HepG2 (cell line): ENCODE data around the gene R3HDM4. TPM values are rescaled to one million over a fixed set of nuclear protein-coding genes. Genes with fewer than 3 reads are reported as not detected.

Experiments used
- ATAC-seq: fragments of 200-7000 bp; cut with Tn5 transposase; 3 replicates; pipeline ENCODE4 v1.9.1; 2020; ENCODE audit warnings: mild to moderate bottlenecking, moderate library complexity
- BruUV-seq: library from RNA; stranded (reverse); fragments of 400-500 nt; replicated peaks from 2 replicates; lab custom pipeline; 2021; lab: Mats Ljungman, UMichigan
- CTCF ChIA-PET: fragments of 300-600 bp; formaldehyde crosslinking; extraction: SDS; loops from one replicate; lab custom pipeline; 2021; ENCODE audit warnings: low total read pairs, inconsistent platforms, low intra/inter-chr PET ratio; lab: Yijun Ruan, JAX
- POLR2A ChIA-PET: fragments of 350-600 bp; sonication (Branson Sonifier 250); formaldehyde crosslinking; loops from one replicate; lab custom pipeline; 2020; ENCODE audit warnings: antibody characterized with exemption, inconsistent platforms; lab: Yijun Ruan, JAX
- DNase-seq: peaks from one replicate; pipeline ENCODE4 v3.0.0-alpha.2; 2015; ENCODE audit warnings: low spot score
- FAIRE-seq: peaks from 3 replicates; lab custom pipeline; 2011; peaks lifted over from hg19 to GRCh38; lab: Jason Lieb, UNC
- H2AFZ ChIP-seq: one replicate; pipeline ENCODE4 v1.6.1; 2011; ENCODE audit warnings: low read length, inconsistent platforms
- H3K27ac ChIP-seq: fragments of 300-600 bp; 3 replicates; pipeline ENCODE4 v1.8.0; 2011; ENCODE audit warnings: mixed run types, mild to moderate bottlenecking, mixed read lengths, low read length, inconsistent platforms; ENCODE audit not compliant: insufficient read depth; ENCODE audit errors: extremely low read length
- H3K27me3 ChIP-seq, 2 experiments: fragments of 200-600 bp in 1 of 2; 2 replicates in 1 of 2; 3 replicates in 1 of 2; pipeline versions ENCODE4 v1.6.0 to v1.8.0; 2011; ENCODE audit warnings: low read length in 2 of 2, mild to moderate bottlenecking in 2 of 2, moderate library complexity in 2 of 2, inconsistent platforms in 1 of 2; ENCODE audit not compliant: insufficient read depth in 2 of 2, control insufficient read depth in 1 of 2
- H3K36me3 ChIP-seq, 2 experiments: fragments of 200-600 bp in 1 of 2; replicated peaks in 1 of 2; 2 replicates in 1 of 2; 3 replicates in 1 of 2; pipeline versions ENCODE4 v1.5.1 to v1.8.0; 2011; ENCODE audit warnings: low read length in 2 of 2, inconsistent platforms in 1 of 2; ENCODE audit not compliant: insufficient read depth in 2 of 2, control insufficient read depth in 1 of 2
- H3K4me1 ChIP-seq: 2 replicates; pipeline ENCODE4 v1.5.1; 2012; ENCODE audit warnings: low read length, inconsistent platforms; ENCODE audit not compliant: insufficient read depth
- H3K4me2 ChIP-seq: 2 replicates; pipeline ENCODE4 v1.6.0; 2011; ENCODE audit warnings: low read depth, low read length, inconsistent platforms
- H3K4me3 ChIP-seq, 3 experiments: fragments of 200-600 bp in 1 of 3; sonication (generic), shearing (Covaris generic) in 1 of 3; replicated peaks in 1 of 3; 2 replicates each; pipeline ENCODE4 v1.5.1; 2011 to 2016; ENCODE audit warnings: low read length in 3 of 3, inconsistent platforms in 2 of 3, low read depth in 2 of 3, mild to moderate bottlenecking in 2 of 3, control low read depth in 1 of 3, mixed read lengths in 1 of 3; ENCODE audit not compliant: insufficient read depth in 1 of 3
- H3K79me2 ChIP-seq: one replicate; pipeline ENCODE4 v1.6.1; 2011; ENCODE audit warnings: low read length, inconsistent platforms; ENCODE audit not compliant: insufficient read depth
- H3K9ac ChIP-seq: 2 replicates; pipeline ENCODE4 v1.6.0; 2011; ENCODE audit warnings: mild to moderate bottlenecking, low read depth, low read length, inconsistent platforms; ENCODE audit not compliant: insufficient read depth
- H3K9me3 ChIP-seq: 2 replicates; pipeline ENCODE4 v1.5.1; 2012; ENCODE audit warnings: mild to moderate bottlenecking, low read length
- H4K20me1 ChIP-seq: 2 replicates; pipeline ENCODE4 v1.6.0; 2011; ENCODE audit warnings: inconsistent platforms, mild to moderate bottlenecking, low read length, moderate library complexity; ENCODE audit not compliant: insufficient read depth
- BRD4 ChIP-seq: sonication (generic); formaldehyde crosslinking; IDR thresholded peaks from 2 replicates; pipeline ENCODE4 v1.4.0; 2020; ENCODE audit warnings: missing genetic modification reagents
- CAMTA2 ChIP-seq: sonication (generic); formaldehyde crosslinking; IDR thresholded peaks from 2 replicates; pipeline ENCODE4 v1.4.0; 2020; ENCODE audit warnings: mild to moderate bottlenecking, missing genetic modification reagents, borderline replicate concordance
- DR1 ChIP-seq: sonication (generic); formaldehyde crosslinking; IDR thresholded peaks from 2 replicates; pipeline ENCODE4 v1.8.0; 2021; ENCODE audit warnings: mild to moderate bottlenecking, missing genetic modification reagents, inconsistent platforms
- GFI1 ChIP-seq: sonication (generic); formaldehyde crosslinking; IDR thresholded peaks from 2 replicates; pipeline ENCODE4 v1.5.0; 2020; ENCODE audit warnings: missing genetic modification reagents, mild to moderate bottlenecking, borderline replicate concordance
- NKX3-1 ChIP-seq: sonication (generic); formaldehyde crosslinking; IDR thresholded peaks from 2 replicates; pipeline ENCODE4 v1.5.0; 2020; ENCODE audit warnings: missing genetic modification reagents
- NR2F6 ChIP-seq, 2 experiments: IDR thresholded peaks; 2 replicates each; pipeline ENCODE4 v1.6.1; 2016; ENCODE audit warnings: antibody characterized with exemption in 1 of 2, mild to moderate bottlenecking in 1 of 2
- RELA ChIP-seq: sonication (generic); formaldehyde crosslinking; IDR thresholded peaks from 2 replicates; pipeline ENCODE4 v1.4.0; 2020; ENCODE audit warnings: missing genetic modification reagents
- SYNCRIP ChIP-seq: fragments of 200-400 bp; formaldehyde crosslinking; IDR thresholded peaks from 2 replicates; pipeline ENCODE4 v1.6.1; 2018; ENCODE audit warnings: mild to moderate bottlenecking, low read depth, low read length; ENCODE audit not compliant: insufficient read depth
- ZMAT3 ChIP-seq: sonication (generic); formaldehyde crosslinking; conservative IDR thresholded peaks from 2 replicates; pipeline ENCODE4 v1.7.0; 2021; ENCODE audit warnings: missing genetic modification reagents
- ZNF17 ChIP-seq: sonication (generic); formaldehyde crosslinking; IDR thresholded peaks from 2 replicates; pipeline ENCODE4 v1.5.0; 2020; ENCODE audit warnings: mild to moderate bottlenecking, missing genetic modification reagents
- ZNF337 ChIP-seq: sonication (generic); formaldehyde crosslinking; IDR thresholded peaks from 2 replicates; pipeline ENCODE4 v1.5.1; 2020; ENCODE audit warnings: missing genetic modification reagents, low read depth, mild to moderate bottlenecking, borderline replicate concordance
- ZNF34 ChIP-seq: sonication (generic); formaldehyde crosslinking; IDR thresholded peaks from 2 replicates; pipeline ENCODE4 v1.4.0; 2020; ENCODE audit warnings: mild to moderate bottlenecking, missing genetic modification reagents, borderline replicate concordance
- ZNF660 ChIP-seq: sonication (generic); formaldehyde crosslinking; IDR thresholded peaks from 2 replicates; pipeline ENCODE4 v1.5.1; 2020; ENCODE audit warnings: mild to moderate bottlenecking, low read depth, missing genetic modification reagents, borderline replicate concordance
- ZNF878 ChIP-seq: sonication (generic); formaldehyde crosslinking; IDR thresholded peaks from 2 replicates; pipeline ENCODE4 v1.8.1; 2023; ENCODE audit warnings: mild to moderate bottlenecking, missing genetic modification reagents, moderate library complexity
- WGBS: methylation state at CpG from one replicate; pipeline ENCODE4 v1.1.6; 2017; ENCODE audit warnings: low lambda C conversion rate; 5-methylcytosine and 5-hydroxymethylcytosine counted together
- in situ Hi-C: cut with HindIII; loops from 2 replicates; pipeline ENCODE4 v1.10.0; 2017; ENCODE audit warnings: low pct_unique_long_range_greater_than_20kb; ENCODE audit not compliant: extremely low pct_ligation_motif_present
- intact Hi-C: fragments of 100-400 bp; cut with micrococcal nuclease; formaldehyde crosslinking; loops from one replicate; pipeline ENCODE4 v1.10.0; 2022; ENCODE audit not compliant: unreplicated experiment
- polyA plus RNA-seq, 8 experiments: library from polyadenylated mRNA; depleted of rRNA in 3 of 8; stranded (reverse) in 7 of 8; unstranded in 1 of 8; fragments of >200 nt; fragmentation: Illumina TruSeq in 4 of 8; extraction: Trizol in 4 of 8; gene quantifications; 2 replicates each; pipeline versions ENCODE4 v1.2.1 to v1.2.3, GENCODE V29; 2011 to 2016; ENCODE audit warnings: low read depth in 4 of 8, missing spikeins in 1 of 8, mixed read lengths in 1 of 8; ENCODE audit not compliant: insufficient read depth in 1 of 8
- total RNA-seq, 5 experiments: library from RNA; depleted of rRNA; stranded (reverse); fragments of >200 nt; fragmentation: Illumina TruSeq; extraction: Trizol; gene quantifications; 2 replicates each; pipeline ENCODE4 v1.2.3, GENCODE V29; 2016; ENCODE audit warnings: low read depth in 1 of 5
- TF ChIP-seq, protein P1 (sequence below): sonication (generic); formaldehyde crosslinking; IDR thresholded peaks from 2 replicates; pipeline ENCODE4 v1.8.1; 2022; ENCODE audit warnings: low read depth, mild to moderate bottlenecking, missing genetic modification reagents
- TF ChIP-seq, protein P2 (sequence below): sonication (generic); formaldehyde crosslinking; IDR thresholded peaks from 2 replicates; pipeline ENCODE4 v1.4.0; 2020; ENCODE audit warnings: missing genetic modification reagents

The R3HDM4 gene
- total and polyA plus RNA-seq, 2 of the 13 experiments (the other 11 are each of a cell fraction or from before 2014, with no cell fraction given) = 26.2 to 26.9 TPM

DNA sequence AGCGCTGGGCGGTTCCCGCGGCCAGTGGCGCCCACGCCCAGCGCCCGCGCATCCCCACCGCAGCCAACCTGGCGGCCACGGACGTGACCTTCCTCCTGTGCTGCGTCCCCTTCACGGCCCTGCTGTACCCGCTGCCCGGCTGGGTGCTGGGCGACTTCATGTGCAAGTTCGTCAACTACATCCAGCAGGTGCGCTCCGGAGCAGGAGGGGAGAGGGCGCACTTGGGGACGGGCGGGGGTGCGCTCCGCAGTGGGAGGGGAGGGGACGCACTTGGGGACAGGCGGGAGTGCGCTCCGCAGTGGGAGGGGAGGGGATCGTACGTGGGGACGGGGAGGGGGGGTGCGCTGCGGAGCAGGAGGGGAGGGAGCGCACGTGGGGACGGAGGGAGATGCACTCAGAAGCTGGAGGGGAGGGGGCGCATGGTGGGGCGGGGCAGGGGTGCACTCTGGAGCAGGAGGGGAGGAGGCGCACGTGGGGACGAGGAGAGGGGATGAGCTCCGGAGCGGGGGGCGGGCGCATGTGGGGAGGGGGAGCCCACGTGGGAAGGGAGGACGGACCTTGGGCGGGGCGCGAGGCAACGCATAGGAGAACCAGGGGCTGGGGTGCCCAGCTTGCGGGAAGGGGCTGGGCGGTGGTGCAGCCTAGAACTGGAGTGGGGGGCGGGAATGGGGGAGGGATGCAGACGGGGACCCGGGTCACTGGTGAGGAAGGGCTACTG lies 5.6 kb upstream of the R3HDM4 start (continued):
- TF ChIP-seq, protein P1, sequence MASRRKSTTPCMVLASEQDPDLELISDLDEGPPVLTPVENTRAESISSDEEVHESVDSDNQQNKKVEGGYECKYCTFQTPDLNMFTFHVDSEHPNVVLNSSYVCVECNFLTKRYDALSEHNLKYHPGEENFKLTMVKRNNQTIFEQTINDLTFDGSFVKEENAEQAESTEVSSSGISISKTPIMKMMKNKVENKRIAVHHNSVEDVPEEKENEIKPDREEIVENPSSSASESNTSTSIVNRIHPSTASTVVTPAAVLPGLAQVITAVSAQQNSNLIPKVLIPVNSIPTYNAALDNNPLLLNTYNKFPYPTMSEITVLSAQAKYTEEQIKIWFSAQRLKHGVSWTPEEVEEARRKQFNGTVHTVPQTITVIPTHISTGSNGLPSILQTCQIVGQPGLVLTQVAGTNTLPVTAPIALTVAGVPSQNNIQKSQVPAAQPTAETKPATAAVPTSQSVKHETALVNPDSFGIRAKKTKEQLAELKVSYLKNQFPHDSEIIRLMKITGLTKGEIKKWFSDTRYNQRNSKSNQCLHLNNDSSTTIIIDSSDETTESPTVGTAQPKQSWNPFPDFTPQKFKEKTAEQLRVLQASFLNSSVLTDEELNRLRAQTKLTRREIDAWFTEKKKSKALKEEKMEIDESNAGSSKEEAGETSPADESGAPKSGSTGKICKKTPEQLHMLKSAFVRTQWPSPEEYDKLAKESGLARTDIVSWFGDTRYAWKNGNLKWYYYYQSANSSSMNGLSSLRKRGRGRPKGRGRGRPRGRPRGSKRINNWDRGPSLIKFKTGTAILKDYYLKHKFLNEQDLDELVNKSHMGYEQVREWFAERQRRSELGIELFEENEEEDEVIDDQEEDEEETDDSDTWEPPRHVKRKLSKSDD = peak; percentile 80; the same call in 1 of the 2 replicates
- TF ChIP-seq, protein P2, sequence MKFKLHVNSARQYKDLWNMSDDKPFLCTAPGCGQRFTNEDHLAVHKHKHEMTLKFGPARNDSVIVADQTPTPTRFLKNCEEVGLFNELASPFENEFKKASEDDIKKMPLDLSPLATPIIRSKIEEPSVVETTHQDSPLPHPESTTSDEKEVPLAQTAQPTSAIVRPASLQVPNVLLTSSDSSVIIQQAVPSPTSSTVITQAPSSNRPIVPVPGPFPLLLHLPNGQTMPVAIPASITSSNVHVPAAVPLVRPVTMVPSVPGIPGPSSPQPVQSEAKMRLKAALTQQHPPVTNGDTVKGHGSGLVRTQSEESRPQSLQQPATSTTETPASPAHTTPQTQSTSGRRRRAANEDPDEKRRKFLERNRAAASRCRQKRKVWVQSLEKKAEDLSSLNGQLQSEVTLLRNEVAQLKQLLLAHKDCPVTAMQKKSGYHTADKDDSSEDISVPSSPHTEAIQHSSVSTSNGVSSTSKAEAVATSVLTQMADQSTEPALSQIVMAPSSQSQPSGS (CRISPR knock-in tag) = no peak
- no peak for TF ChIP-seq NR2F6 (IDR thresholded peaks at IDR 0.05)
- TF ChIP-seq NR2F6 (CRISPR knock-in tag; IDR thresholded peaks at IDR 0.05) = no peak
- TF ChIP-seq NKX3-1 = no peak
- no peak for TF ChIP-seq ZNF34 (CRISPR knock-in tag)
- no peak for TF ChIP-seq DR1
- TF ChIP-seq RELA = no peak
- TF ChIP-seq BRD4 (CRISPR knock-in tag) = no peak

DNA sequence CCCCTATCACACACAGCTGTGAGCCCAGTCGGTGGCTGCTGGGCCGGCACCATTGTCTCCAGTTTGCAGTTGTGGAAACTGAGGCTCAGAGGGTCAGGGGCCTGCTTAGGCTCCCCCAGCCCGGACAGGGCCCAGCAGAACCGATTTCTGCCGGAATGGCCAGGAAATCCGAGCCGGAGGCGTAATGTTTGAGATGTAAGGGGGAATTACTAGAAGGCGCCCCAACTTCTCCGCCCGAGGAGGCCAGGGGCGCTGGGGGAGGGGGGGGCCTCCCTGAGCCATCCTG lies 5.1 kb upstream of the R3HDM4 start:
- POLR2A ChIA-PET = no interaction called here
- TF ChIP-seq ZNF337 (CRISPR knock-in tag) = no peak
- TF ChIP-seq ZNF660 (CRISPR knock-in tag) = no peak
- TF ChIP-seq ZNF878 (CRISPR knock-in tag) = no peak
- TF ChIP-seq ZNF17 (CRISPR knock-in tag) = 0 out of 2 replicates have a peak, but pooled peaks have one; percentile 60
- TF ChIP-seq CAMTA2 (CRISPR knock-in tag) = 0 out of 2 replicates have a peak, but pooled peaks have one; percentile 13
- no peak for TF ChIP-seq ZMAT3
- TF ChIP-seq GFI1 = 0 out of 2 replicates have a peak, but pooled peaks have one; percentile 24
- no peak for TF ChIP-seq SYNCRIP
- intact Hi-C loops = loop anchor here (5.0 kb wide), 1 partner anchor 151 kb away; no protein-coding TSS in a partner anchor
- DNase-seq = no peak
- in situ Hi-C loops = loop anchor here (5.0 kb wide), 1 partner anchor 56 kb away; no protein-coding TSS in a partner anchor
- Histone ChIP-seq H3K4me1 (peaks cover 24% of the 10 kb centered on the region), H3K4me3 (peak overlapping the region; percentile 52 to 96 (median 57); a peak in 4 of 6 replicates), H3K9ac (peak overlapping the region; percentile 73), H3K27ac (peak overlapping the region; percentile 71), H3K27me3 (no peaks in the 10 kb centered on the region; a peak in 1 of 5 replicates), H3K4me2 (peak overlapping the region; percentile 92), H2AFZ (no peak overlapping the region), H3K9me3 (no peaks in the 10 kb centered on the region), H3K79me2 (peaks cover 4% of the 10 kb centered on the region), H3K36me3 (no peaks in the 10 kb centered on the region), H4K20me1 (no peaks in the 10 kb centered on the region)
- CTCF ChIA-PET = interaction anchor here (1.1 to 2.4 kb wide), 3 partner anchors 54 to 147 kb away, joined by 3 to 14 read pairs (median 11); no protein-coding TSS in a partner anchor
- 85% methylated on average over 9 of the region's 12 CpGs for WGBS
- ATAC-seq = no peak
- FAIRE-seq = no peak
- no TSS peak for BruUV-seq
